ENCODE results near the gene CD101.
A peak's percentile ranks its signal among the peaks of the same experiment; 100 is the strongest.

The CD101 gene

DNA sequence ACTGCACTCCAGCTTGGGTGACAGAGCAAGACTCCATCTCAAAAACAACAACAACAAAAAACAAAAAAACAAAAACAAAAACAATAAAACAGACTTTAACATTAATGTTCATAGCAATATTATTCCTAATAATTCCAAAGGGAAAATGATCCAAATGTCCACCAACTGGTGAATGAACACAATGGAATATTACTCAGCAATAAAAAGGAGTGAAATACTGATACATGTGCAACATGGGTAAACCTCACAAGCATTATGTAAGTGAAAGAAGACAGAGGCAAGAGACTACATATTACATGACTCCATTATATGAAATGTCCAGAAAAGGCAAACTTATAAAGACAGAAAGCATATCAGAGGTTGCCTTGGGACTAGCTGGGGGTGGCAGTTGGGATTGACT, 52.5 kb downstream of the CD101 start:
- no peak for DNase-seq

- no peak for DNase-seq
These were observed 57.2 kb downstream of the CD101 start for GRCh38 chr1:117058810-117059209.

DNA sequence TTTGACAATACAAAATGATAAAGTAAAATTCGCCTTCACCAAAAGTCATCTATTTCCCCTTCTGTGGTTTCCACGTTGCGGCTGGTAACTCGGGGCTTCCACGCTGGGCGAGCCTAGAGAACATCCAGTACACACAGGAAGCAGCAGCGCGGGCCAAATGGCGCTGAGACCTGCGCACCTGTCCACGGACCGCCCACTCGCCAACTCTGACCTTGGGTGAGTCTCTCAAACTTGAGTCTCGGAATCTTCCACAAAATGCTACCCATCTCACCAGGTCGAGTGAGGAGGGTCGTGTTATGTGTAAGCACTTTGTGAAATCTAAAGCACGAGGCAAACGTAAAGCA, 57.7 kb downstream of the CD101 start:
- peak in 2 of 51 donors; percentile 8 to 35 for DNase-seq

DNA sequence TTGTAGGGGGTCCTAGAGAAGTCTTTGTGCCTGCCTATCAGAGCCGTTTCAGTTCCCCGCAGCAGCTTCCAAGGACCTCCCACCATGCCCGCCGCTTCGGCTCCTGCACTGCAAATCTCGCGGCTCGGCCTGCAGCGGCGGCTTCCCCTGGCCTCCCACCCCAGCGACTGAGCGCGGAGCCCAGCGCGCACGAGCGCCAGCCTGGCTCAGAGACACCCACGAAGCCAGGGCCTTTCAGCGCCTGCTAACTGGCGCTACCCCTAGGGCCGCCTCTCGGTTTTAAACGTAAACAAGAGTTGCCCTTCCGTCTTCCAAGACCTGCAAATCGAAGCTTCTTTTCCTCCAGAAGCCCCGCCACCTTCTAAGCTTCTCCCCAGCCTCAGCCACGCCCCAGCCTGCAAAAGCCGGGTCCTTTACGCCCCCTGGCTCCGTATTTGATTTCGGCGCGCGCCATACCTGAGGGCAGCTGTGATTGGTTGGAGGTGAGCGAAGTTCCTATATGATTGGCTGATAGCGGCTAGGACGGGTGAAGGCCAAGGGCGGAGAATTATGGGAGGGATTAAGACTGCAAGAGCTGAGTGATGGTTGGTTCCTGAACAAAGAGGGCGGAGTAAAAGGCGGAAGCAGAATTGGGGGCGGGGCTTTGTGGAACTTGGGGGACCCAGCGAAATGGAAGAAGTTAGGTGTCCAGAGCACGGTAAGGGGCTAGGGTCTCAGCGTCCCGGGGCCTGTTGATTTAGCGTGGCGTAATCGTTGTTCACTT, 58.3 kb downstream of the CD101 start, which contains the start of gene TTF2:
Gene TTF2 (plus strand): TSS at position 649 of the 763 bp plus-strand sequence. CDS start 21 bp downstream, at position 670.
- peak; percentile 38 to 97 (median 83) for DNase-seq

- DNase-seq = peak in 7 of 51 donors; percentile 12 to 56 (median 39)
These were observed 59.1 kb downstream of the CD101 start for GRCh38 chr1:117060441-117061317.

GRCh38 chr1:117061986-117062415, 60.4 kb downstream of the CD101 start:
- no peak for DNase-seq

DNA sequence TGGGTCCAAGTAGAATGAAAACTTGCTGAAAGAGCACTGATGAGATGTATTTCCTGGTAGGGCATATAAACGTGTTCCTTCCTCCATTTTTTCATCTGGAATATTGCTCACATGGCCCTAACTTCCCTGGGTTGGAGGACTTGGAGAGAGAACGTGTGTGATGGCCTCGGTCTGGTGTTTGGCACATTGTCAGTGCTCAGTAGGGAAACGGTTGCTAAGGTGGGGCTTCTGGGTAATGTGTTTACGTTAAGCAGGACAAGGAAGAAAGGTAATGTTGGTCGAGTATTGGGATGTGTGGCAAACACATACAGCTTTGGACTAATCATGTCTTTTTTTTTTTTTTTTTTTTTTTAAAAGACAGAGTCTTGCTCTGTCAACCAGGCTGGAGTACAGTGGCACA, 64.8 kb downstream of the CD101 start:
- no peak for DNase-seq

- peak in 38 of 51 donors; percentile 3 to 77 (median 28) for DNase-seq
These were observed 66.2 kb downstream of the CD101 start for GRCh38 chr1:117067533-117068370.

GRCh38 chr1:117068580-117068979, 67.0 kb downstream of the CD101 start:
- DNase-seq = peak in 10 of 51 donors; percentile 3 to 40 (median 14)

GRCh38 chr1:117069220-117069844, 67.8 kb downstream of the CD101 start:
- no peak for DNase-seq

- DNase-seq = no peak
These were observed 68.6 kb downstream of the CD101 start for GRCh38 chr1:117070124-117070523.

DNA sequence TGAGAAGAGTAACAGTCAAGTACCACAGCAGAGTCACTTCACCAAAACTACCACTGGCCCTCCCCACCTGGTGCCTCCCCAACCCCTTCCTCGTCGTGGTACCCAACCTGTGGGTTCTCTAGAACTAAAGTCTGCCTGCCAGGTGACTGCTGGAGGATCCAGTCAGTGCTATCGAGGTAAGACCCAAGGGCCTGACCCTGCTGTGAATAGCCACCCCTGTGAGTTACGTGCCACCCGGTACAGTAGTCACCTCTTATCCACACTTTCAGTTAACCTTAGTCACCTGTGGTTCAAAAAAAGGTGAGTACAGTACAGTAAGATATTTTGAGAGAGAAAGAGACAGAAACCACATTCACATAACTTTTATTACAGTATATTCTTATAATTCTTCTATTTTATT, 75.1 kb downstream of the CD101 start:
- no peak for DNase-seq

GRCh38 chr1:117077267-117077666, 75.7 kb downstream of the CD101 start:
- peak in 1 of 51 donors; percentile 16 for DNase-seq

DNA sequence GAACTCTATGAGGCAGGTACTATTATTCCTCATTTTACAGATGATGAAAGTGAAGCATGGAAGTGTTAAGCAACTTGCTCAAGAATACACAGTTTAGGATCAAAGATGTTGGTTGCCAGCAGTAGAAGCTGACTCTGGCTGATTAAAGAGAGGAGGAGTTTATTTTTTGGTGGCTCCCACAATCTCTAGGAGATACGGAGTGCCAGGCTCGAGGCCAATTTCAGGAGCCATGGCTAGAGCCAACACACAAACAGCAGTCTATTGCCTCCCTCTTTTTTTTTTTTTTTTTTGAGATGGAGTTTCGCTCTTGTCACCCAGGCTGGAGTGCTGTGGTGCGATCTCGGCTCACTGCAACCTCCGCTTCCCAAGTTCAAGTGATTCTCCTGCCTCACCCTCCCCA, 78.2 kb downstream of the CD101 start:
- DNase-seq = no peak

- no peak for DNase-seq
These were observed 82.7 kb downstream of the CD101 start for GRCh38 chr1:117084231-117084630.
